Stimulated activated CD4-positive, alpha-beta T cell treated with anti-CD3 and anti-CD28 coated beads, Interleukin-4, amount 100 ng/mL, for 1 hour (primary cell): ENCODE data around the gene MICAL3.

Experiments
- DNase-seq: peaks from one replicate; pipeline ENCODE4 v3.0.0-alpha.2; 2020

Gene MICAL3

DNA sequence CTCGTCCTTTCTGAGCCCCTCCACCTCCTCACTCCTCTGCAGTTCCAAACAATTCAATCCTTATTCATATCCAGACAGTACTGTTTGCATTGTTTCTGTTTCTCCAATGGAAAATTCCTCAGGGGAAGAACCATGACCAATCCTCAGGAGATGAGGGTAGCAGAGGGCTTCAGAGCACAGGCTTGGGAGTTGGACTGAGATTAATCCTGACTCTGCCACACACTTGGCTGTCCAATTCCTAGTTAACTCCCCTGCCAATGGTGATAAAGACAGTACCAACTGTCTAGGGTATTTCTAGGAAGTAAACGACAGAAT, 58.0 kb downstream of the MICAL3 start:
- DNase-seq = no peak

DNA sequence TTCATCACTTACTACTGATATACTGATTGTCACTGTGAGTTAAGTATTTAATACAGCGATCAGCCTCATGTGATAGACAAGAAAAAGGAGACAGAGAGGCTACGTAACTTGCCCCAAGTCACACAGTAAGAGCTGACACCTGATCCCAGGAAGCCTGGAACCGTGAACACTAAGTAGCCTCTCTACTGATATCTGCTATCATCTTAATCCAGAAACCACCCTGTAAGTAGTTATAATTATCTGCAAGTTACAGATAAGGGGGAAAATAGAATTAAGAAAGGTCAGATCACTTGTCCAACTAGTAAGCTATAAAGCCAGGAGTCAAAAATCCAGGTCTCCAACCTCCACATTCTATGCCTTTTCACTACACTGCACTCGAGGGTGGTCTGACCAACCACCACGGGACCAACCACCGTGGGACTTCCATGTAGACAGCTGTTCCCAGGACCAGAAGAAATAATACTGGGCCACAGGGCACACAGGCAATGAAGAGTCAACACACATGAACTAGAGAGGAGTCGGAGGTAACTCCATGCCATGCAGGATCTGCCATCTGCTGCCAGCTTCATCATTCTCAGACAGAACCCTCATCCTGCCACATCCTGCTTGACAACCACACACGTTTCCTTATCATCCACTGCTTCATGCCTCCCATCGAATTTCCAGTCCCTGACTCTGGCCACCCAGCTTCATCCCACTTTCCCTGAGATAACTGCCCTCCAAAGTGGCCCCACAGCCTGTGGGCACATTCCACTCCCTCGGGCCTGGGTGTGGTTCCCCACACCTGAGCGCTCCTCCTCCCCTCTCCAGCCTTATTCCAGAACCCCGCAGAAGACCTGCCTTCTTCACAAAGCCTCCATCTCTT, 58.6 kb downstream of the MICAL3 start:
- DNase-seq = no peak

GRCh38 chr22:17964643-17965042, 59.7 kb downstream of the MICAL3 start:
- no peak for DNase-seq

- no peak for DNase-seq
These were observed 60.2 kb downstream of the MICAL3 start for GRCh38 chr22:17964156-17964555.

DNA sequence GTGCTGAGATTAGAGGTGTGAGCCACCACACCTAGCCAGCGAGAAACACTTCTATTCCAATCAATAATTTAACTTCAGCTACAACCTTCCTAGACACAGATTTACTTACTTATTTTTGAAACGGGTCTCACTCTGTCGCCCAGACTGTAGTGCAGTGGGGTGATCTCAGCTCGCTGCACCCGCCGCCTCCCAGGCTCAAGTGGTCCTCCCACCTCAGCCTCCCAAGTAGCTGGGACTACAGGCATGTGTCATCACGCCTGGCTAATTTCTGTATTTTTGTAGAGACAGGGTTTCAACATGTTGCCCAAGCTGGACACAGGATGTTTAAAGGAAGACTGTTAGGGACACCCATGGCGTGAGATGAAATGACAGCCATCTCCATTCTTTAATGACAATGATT, 61.3 kb downstream of the MICAL3 start:
- no peak for DNase-seq

GRCh38 chr22:17962168-17962567, 62.2 kb downstream of the MICAL3 start:
- DNase-seq = no peak

GRCh38 chr22:17961446-17961729, 63.0 kb downstream of the MICAL3 start:
- DNase-seq = no peak

GRCh38 chr22:17960695-17961445, 63.5 kb downstream of the MICAL3 start:
- DNase-seq = no peak

DNA sequence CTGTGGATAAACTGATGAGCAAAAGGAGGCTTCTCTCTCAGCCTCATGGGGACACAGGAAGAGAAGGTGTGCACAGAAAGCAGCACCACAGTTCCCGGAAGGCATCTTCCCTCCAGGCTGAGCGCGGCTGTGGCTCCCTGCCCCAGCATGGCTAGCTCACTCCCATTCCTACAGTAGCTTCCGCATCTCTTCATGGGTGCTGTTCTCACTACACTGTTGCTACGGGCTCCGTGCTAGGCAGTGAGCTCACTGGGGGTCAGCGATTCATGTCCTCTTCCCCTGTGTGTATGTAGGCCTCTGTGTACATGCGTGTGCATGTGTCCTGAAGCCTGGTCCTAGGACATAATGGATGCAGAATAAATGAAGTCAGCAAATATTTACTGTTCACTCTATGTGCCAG, 64.3 kb downstream of the MICAL3 start:
- no peak for DNase-seq

DNA sequence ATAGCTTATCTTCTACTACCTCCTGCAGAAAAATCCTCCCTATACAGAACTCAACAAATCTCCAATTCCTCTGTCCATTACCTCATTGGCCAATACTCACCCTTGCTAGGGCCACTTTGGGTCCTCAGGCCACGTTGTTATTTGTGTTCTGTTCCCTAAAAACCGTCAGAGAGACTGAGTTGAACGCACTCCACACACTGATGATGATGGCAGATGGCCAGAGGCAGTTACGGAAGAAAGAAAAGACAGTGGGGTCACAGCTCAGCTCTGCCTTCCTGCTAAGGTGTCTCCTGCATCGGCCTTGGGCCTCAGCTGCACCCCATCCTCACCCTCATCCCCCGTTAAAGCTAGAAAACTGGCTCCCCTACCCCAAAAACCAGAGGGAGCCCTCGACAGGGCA, 66.2 kb downstream of the MICAL3 start:
- no peak for DNase-seq

DNA sequence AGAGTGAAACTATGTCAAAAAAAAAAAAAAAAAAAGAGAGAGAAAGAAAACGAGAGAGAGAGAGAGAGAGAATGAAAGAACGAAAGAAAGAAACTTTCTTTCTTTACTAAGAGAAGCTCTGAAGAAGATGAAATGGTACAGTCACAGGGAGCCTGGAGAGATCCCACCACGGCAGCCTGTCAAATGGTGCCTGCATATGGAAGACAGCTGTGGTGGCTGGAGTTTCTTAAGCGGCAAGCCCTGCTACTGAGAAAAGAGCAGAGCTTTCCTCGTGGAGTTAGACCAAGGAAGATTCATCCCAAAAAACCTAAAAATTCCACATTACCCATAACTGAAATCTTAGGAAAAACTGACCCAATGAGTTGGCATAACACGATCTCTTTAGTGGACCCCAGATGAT, 66.7 kb downstream of the MICAL3 start:
- no peak for DNase-seq

DNA sequence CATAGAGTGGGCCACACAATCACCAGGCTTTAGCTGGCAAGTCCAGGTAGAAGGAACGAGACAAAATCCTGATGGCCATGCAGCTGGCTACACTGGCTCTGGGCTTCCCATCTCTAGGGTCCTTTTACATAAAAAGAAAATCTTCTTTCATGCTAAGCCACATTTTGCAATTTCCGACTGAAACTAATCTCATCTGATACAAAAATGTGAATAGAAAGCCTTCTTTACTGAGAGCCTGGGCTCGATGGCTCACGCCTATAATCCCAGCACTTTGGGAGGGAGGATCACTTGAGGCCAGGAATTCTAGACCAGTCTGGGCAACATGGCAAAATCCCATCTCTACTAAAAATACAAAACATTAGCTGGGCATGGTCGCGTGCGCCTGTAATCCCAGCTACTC, 67.2 kb downstream of the MICAL3 start:
- DNase-seq = no peak

DNA sequence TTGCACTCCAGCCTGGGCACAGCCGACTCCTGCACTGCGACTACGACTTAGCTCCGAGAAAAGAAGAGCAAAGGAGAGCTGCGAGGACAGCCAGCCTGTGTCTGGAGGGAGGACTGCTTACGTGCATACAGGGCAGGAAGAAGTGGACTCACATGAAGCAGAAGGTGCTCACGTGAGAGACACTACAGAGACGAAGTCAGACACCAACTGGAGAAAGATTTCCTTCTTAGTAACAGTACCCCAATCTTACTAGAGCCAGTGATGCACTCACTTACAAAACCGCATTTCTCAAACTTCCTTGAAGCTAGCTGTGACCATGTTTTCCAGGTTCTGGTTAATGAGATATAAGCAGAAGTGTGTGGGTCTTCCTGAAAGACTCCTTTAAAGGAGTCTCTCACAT, 67.7 kb downstream of the MICAL3 start:
- no peak for DNase-seq

- no peak for DNase-seq
These were observed 68.6 kb downstream of the MICAL3 start for GRCh38 chr22:17955590-17956379.

DNA sequence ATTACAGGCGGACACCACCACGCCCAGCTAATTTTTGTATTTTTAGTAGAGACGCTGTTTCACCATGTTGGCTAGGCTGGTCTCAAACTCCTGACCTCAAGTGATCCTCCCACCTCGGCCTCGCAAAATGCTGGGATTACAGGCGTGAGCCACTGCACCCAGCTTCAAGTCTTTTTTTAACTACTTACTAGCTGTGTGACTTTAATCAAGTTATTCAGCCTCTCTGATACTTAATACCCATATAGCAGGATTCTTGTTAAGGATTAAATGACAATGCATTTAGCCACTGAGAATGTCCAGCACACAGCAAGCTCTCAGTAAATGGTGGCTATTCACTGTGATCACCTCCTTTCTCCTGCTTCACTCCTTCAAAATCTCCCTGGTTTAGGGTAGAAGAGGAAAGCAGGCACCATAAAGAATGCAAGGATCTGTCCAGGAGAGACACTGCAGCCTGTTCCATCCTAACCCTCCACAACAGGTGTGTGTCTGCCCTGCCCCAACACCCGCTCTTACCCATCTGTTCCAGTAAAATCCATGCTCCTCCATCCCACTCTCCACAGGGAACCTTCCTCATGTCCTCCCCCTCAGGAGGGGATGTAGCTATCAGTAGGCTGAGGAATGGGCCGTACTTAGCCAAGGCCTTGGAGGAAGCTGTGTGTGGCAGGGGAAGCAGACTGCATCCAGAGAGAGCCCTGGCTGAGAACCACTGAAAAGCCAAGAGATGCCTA, 69.3 kb downstream of the MICAL3 start:
- DNase-seq = no peak

DNA sequence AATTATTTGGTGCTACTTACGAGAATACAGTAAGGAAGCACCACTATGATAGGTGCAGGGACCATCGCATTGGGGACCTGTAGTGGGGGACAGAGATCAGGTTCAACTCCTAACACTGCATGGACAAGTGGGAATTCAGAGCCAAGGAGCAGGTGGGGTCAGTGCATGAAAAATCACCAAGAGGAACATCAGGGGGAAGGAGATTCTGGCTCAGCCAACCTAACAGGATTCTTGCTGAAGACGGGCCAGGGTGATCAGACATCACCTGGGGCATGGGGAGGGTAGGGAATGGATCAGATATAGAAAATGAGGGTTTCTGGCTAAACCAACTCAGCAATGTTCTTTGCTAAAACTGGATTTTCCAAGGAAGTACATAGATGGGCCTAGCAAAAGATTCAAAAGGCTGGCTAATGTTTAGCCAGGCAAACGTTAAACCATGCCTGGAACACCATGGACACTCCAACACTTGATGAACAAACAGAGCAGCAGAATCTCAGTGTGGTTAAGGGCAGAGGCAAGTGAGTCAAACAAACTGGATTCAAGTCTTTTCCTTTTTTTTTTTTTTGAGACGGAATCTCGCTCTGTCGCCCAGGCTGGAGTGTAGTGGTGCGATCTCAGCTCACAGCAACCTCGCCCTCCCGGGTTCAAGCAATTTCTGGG, 70.0 kb downstream of the MICAL3 start:
- DNase-seq = no peak

GRCh38 chr22:17953147-17953546, 71.2 kb downstream of the MICAL3 start:
- no peak for DNase-seq

DNA sequence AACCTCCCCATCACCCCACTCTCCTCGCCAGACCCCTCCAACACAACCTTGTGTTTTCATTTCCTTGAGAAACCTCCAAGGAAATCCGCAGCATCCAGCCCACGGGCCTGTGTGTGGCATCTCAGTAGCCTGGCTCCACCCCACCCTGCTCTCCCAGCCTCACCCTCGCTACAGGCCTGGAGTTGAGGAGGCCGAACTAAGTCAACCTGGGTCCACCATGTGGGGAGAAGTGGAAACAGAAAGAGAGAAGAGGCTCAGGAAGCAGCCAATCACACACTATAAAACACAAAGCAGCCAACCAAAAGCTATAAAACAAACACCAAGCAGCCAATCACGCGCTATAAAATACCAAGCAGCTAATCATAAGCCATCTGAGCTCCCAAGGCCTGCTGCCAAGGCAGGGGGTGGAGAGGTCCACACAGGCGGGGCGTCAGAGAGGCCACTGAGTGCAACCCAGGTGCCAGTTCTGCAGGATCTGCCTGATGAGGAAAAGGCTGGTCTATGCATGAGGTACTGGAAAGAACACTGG, 72.0 kb downstream of the MICAL3 start:
- DNase-seq = no peak

DNA sequence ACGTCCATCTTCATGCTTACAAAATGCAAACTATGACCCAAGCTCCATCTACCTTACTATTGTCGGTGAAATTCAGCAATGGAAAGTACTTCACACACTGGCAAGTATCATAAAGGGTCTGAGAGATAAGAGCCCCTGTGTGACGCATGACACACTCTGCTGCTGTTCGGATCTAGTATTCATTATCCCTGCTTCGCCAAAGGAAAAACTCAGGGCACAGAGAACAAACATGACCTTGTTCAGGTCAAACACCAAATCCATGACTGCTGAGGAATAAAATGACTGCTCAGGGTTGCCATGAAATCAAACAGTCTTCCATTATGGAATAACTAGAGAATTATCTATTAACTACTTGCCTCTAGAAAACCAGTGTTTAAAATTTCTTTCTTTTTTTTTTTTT, 73.0 kb downstream of the MICAL3 start:
- no peak for DNase-seq

GRCh38 chr22:17950651-17951214, 73.6 kb downstream of the MICAL3 start:
- DNase-seq = no peak

- DNase-seq = no peak
These were observed 74.5 kb downstream of the MICAL3 start for GRCh38 chr22:17949642-17950473.
